GM10847 (cell line): ENCODE data around the gene LRRC3.

Source experiments
- POLR2A ChIP-seq: IDR thresholded peaks from 2 replicates; pipeline ENCODE4 v1.6.1; 2011; ENCODE audit not compliant: insufficient read length; ENCODE audit errors: extremely low read depth

LRRC3 gene

DNA sequence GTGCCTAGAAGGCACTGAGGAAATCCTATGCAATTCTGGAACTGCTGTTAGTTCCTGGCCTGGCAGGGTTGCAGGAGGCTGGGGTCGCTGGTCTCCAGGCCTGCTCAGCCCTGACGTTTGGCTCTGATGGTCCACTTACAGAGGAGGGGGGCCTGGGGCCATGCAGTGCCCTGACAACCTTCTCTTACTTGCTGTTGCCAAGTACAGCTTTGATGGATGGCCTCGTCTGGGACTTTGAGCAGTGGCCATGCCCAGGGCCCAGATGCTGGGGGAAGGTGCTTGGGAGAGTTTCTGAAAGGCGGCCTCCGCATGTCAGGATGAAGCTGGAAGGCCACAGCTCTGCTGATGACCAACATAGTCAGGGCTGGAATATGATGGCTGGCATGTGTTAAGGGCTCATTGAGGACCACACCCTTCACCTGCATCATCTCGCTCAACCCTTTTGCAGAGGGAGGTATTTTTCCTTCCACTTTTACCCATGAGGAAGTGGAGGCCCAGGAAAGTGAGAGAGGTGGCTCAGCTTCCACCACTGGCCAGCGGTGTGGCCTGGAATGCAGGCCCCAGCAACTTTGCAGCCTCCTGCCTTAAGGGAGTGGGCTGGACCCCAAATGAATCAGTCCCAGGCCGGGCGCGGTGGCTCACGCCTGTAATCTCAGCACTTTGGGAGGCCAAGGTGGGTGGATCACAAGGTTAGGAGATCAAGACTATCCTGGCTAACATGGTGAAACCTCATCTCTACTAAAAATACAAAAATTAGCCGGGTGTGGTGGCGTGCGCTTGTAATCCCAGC is 34.7 kb upstream of the LRRC3 start:
- TF ChIP-seq POLR2A = no peak

DNA sequence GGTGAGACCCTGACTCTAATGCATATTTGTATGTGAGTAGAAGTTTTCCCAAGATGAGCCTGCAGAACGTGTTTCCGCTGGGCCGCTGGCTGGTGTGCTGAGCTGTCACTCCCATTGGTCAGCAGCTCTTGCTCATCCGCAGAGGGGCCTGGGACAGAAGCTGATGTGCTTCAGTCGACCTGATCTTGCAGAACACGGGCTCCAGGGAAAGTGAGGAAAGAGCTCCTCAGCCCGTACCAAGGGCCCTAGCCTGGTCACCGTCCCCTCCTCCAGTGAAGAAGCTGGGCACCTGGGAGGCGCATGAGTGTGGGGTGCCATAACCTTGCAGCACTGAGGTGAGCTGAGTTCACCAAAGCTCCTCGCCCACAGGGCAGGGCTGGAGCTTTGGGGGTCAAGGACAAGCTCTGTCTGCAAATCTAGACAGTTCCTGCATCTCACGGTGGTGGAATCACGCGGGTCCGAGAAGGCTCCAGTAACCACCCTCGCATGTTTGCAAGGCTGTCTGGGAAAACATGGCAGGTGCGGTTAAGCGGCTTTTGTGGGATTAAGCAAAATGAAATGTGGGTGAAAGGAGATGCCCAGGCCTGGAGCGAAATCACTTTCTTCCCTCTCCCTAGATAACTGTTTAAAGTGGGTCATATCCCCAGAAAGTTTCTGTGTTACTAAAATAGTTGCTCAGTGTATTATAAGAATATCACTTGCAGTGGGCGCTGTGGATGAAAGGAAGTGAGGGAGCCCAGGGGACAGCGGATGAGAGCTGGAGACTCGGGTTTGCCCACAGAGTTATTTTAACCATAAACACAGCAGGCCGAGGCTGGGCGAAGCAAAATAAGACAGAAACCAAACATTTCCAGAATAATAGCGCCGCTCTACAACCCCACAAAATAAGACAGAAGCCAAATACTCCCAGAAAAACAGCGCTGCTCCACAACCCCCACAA is 33.1 kb upstream of the LRRC3 start:
- no peak for TF ChIP-seq POLR2A

DNA sequence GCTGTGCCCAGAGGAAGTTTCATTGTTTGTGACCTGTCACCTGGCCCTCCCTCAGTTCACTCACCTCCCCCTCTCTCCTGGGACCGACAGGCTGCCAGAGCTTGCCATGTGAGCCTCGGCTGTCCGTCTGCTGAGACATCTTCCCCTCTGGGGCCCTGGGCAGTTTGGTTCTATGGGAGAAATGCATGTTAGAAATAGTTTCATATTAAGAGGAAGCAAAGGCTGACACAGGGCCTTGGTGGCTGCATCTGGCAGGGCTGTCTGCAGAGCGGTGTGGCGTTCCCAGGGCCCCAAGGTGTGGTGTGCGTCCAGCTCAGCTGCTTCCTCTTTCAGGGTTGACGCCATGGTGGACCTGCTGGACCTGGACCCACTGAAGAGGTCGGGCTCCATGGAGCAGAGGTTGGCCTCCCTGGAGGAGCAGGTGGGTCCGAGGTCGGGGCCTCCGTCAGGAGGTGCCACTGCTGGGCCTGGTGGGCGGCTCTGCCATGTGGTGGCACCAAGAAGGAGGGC is 31.9 kb upstream of the LRRC3 start:
- TF ChIP-seq POLR2A = no peak

DNA sequence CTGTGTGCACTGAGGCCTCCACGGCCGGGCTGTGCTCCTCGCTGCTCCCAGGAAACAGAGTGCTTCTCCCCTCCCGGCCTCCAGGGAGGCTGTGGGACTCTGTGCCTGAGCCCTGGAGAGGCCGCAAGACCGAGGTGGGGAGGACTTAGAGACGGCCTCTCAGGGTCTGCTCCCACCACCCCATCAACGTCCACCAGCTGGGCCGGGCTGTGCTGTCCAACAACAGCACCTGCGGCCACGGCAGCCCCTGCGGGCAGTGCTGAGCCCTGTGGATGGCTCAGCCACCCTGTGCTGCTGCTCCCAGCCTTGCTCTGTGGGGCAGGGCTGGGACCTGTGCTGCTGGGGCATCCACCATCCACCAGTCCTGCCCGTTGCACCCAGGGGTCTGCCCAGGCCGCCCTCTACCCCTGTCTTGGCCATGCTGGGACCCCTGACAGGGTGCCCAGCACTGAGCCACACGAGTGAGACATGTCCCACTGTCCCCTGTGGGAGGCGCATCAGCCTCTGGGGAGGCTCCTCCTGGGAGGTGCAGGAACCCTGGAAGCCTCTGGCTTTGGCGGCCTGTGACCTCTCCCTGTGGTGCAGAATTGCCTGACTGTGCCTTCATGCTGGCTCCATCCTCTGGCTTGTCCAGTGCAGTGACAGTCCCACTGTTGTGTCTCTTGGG is 31.2 kb upstream of the LRRC3 start:
- TF ChIP-seq POLR2A = no peak

DNA sequence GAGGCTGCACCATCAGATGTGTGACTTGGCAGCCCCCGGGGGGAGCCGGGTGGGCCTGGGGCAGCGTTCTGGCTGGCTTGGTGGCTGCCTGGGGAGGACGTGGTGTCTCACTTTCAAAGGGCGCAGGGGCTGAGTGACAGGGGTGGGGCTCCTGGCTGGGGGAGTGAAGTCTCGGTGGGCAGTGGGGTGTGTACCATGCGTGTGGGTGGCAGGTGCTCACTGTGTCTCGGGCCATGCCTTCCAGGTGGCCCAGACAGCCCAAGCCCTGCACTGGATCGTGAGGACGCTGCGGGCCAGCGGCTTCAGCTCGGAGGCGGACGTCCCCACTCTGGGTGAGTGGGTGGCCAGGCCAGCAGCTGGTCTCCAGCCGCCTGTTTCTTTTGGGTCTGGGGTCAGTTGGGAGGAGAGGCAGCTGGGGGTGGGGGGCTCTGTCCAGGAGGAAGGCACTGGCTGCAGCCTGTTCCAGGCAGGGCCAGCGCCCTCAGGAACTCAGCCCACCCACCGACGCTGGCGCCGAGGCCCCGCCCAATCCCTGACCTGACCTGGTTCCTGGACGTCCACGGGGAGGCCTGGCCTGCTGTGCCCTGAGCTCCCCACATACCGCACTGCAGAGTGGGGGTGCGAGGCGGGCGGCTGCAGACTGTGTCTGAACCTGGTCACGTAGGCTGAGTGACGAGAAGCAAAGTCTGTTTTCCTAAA is 30.6 kb upstream of the LRRC3 start:
- no peak for TF ChIP-seq POLR2A

DNA sequence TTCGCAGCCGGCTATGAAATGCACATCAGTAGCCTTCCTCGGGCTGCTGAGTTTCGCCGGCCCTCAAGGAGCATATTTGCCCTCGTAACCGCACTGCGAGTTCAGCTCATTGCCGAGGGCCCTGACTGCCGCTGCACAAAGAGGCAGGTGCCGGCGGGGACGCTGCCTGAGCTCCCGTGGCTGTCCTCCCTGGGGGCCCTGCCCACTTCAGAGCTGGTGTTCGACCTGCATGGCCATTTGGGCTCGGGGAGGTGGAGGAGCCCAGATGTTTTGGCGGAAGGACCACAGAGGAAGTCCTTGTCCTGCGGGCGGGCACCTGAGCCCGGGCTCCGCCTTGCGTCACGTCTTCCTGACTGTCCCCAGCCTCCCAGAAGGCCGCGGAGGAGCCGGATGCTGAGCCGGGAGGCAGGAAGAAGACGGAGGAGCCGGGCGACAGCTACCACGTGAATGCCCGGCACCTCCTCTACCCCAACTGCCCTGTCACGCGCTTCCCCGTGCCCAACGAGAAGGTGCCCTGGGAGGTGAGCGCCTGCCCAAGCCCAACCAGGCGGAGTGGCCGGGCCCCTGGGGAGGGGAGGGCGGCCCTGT is 29.9 kb upstream of the LRRC3 start:
- TF ChIP-seq POLR2A = no peak

DNA sequence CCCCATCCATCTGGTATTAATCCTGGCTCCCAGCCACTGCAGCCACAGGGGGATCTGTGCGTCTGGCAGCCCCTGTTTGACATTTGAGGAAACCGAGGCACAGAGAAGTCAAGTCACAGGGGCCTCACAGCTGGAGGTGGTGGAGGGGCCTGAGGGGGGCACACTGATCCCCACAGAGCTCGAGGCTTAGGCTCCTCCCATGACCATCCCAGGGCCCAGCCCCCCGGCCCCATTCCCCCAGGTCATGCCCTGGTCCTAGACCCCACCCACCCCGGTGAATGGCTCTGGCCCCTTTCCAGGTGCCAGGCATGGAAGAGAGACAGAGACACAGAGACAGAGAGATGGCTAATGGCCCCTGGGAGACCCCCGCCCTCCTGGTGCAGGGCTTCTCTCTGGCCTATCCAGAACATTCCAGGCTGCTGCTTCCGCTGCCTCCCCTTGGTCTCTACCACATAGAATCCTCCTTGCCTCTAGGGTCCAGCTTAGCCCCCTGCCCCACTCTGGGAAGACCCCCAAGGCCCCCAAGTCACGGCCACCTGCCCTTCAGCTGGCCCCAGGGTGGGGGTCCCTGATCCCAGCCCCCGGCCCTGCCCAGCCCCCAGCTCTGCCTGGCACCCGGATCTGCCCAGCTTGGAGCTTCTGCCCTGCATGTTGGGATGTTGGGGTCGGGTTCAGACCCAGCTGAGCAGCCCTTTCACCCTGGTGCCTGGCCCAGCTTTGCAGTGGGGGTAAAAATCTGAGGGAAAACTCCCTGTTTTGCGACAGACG is 29.2 kb upstream of the LRRC3 start:
- TF ChIP-seq POLR2A = no peak

DNA sequence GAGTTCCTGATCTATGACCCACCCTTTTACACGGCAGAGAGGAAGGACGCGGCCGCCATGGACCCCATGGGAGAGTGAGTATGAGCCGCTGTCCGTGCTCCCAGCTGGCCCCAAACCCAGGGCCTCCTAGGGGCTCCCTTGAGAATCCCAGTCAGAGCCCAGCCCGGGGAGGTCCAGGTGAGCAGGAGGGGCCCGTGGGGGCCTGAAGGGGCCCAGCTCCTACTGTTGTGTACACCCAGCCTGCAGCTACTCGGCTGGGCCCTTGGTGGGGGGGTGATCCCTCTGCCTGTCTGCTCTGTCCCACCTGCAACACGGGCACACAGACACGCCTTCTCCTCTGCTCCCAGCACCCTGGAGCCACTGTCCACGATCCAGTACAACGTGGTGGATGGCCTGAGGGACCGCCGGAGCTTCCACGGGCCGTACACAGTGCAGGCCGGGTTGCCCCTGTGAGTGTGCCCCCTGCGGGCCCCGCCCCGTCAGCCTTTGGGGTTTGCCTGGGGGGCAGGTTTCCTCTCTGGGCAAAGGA is 28.6 kb upstream of the LRRC3 start:
- no peak for TF ChIP-seq POLR2A

DNA sequence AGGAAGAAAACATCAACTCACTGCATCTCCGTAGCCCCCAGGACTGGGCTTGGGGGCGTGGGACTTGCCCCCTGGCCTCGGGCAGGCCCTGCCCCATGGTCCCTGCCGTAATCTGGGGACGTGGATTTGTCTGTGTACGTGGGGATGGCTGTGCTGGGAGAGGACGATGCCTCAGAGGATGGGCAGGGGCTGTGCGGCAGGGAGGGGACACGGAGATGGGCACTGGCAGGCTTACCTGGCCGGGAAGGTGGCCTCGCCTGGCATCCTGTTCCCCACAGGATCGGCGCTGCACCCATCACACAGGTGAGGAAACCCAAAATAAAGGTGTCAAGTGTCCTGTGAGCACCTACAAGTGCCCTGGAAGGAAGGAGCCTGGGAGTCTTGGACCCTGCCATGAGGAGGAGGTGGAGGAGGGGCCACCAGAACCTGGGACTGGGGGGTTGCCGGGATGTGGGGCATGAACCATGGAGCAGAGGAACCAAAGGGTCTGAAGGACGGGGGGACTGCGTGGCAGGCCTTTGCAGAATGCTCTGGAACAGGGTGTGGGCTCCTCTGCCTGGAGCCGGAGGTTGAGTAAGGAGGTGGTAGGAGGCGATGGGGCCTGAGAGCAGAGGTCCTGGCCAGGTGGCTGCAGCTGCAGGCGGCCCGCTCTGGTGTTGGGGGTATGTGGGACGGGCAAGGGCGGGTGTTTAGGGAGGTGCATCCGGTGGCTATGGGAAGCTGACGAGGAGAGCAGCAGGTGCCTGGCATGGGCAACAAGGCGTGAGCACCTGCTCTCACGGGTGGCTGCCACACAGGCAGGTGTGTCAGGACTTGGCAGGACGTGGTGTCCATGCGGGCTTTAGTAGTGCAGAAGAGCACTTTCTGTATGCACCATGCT is 27.8 kb upstream of the LRRC3 start:
- TF ChIP-seq POLR2A = no peak

DNA sequence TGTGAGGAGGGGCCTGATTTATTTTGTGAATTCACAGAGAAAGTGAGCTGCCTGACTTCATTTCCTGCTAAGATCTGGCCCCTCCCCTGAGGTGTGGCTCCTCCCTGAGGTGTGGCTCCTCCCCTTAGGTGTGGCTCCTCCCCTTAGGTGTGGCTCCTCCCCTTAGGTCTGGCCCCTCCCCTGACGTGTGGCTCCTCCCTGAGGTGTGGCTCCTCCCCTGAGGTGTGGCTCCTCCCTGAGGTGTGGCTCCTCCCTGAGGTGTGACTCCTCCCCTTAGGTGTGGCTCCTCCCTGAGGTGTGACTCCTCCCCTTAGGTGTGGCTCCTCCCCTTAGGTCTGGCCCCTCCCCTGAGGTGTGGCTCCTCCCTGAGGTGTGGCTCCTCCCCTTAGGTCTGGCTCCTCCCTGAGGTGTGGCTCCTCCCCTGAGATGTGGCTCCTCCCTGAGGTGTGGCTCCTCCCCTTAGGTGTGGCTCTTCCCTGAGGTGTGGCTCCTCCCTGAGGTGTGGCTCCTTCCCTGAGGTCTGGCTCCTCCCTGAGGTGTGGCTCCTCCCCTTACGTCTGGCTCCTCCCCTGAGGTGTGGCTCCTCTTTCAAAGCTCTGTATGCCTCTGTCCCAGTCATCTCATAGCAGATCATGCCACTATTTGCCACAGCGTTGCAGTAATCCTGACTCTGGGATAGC is 26.9 kb upstream of the LRRC3 start:
- no peak for TF ChIP-seq POLR2A

DNA sequence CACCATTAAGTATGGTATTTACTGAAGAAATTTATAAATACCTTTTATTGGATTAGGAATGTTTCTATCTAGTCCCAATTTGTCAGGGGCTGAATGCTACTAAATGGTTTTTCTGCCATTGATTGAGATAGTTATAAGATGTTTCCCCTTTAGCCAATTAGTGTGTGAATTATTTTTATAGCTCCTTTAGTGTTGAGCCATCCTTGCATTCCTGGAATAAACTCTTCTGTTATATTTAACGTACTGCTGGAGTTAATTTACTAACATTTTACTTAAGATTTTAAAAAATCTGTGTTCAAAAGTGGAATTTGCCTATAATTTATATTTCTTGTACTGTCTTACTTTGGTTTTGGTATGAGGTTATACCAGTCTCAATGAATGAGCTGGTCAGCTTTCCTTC is 25.4 kb upstream of the LRRC3 start:
- TF ChIP-seq POLR2A = no peak

DNA sequence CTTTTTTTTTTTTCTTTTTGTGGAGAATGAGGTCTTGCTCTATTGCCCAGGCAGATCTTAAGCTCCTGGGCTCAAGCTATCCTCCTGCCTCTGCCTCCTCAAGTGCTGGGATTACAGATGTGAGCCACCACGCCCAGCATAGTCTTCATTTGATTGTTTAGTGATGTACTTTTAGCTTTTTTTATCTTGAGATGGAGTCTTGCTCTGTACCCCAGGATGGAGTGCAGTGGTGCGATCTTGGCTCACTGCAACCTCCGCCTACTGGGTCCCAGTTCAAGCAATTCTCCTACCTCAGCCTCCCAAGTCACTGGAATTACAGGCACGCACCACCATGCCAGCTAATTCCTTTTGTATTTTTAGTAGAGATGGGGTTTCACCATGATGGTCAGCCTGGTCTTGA is 24.0 kb upstream of the LRRC3 start:
- TF ChIP-seq POLR2A = no peak
